ENCODE measurements around the gene LEMD2. TPM values are rescaled to one million over a fixed set of nuclear protein-coding genes. Genes with fewer than 3 reads are reported as not detected.

Gene LEMD2
- total RNA-seq, 1 donor, result 47.4 TPM

DNA sequence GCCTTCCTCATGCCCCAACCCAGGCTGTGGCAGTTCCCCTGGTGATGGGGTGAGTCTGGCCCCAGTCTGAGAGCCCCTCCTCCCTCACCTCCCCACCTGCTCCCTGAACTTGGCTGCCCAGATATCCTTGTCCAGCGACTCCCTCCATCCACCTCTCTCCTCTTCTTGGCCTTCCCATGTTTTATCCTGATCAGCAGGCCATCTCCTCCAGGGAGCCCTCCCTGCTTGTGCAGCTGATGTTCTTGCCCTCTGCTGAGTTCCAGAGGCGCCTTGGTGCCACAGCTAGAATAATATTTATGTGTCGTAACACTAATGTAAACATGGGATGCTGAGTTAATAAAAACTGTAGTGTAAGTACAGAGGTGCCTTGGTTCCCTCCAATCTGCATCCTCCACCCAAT lies 31.8 kb downstream of the LEMD2 start:
- H3K9me3 ChIP-seq (ENCODE audit: low read depth, low read length), result no peaks in the 10 kb centered on the region
- DNase-seq (ENCODE audit: insufficient read length, low spot score, missing footprints), result peak; percentile 23
- TF ChIP-seq, protein P1, sequence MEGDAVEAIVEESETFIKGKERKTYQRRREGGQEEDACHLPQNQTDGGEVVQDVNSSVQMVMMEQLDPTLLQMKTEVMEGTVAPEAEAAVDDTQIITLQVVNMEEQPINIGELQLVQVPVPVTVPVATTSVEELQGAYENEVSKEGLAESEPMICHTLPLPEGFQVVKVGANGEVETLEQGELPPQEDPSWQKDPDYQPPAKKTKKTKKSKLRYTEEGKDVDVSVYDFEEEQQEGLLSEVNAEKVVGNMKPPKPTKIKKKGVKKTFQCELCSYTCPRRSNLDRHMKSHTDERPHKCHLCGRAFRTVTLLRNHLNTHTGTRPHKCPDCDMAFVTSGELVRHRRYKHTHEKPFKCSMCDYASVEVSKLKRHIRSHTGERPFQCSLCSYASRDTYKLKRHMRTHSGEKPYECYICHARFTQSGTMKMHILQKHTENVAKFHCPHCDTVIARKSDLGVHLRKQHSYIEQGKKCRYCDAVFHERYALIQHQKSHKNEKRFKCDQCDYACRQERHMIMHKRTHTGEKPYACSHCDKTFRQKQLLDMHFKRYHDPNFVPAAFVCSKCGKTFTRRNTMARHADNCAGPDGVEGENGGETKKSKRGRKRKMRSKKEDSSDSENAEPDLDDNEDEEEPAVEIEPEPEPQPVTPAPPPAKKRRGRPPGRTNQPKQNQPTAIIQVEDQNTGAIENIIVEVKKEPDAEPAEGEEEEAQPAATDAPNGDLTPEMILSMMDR (IDR thresholded peaks at IDR 0.05; ENCODE audit: extremely low read depth, low read depth, low read length), result no peak
- H3K4me3 ChIP-seq (ENCODE audit: insufficient read depth, low read length), result no peak overlapping the region
- no peaks in the 10 kb centered on the region for H3K36me3 ChIP-seq (ENCODE audit: insufficient read depth, low read length)
- no peaks in the 10 kb centered on the region for H3K27me3 ChIP-seq (ENCODE audit: insufficient read depth, low read length)
- no peak overlapping the region for H2AFZ ChIP-seq (ENCODE audit: low read length)
- no peaks in the 10 kb centered on the region for H3K4me1 ChIP-seq (ENCODE audit: insufficient read depth, low read length)
- H4K20me1 ChIP-seq (ENCODE audit: insufficient read depth, low read length), result no peaks in the 10 kb centered on the region
- H3K27ac ChIP-seq (ENCODE audit: low read depth, low read length), result no peak overlapping the region
- no peak overlapping the region for H3K4me2 ChIP-seq (ENCODE audit: insufficient read depth, low read length)
- no peaks in the 10 kb centered on the region for H3K79me2 ChIP-seq (ENCODE audit: insufficient read depth, low read length)

DNA sequence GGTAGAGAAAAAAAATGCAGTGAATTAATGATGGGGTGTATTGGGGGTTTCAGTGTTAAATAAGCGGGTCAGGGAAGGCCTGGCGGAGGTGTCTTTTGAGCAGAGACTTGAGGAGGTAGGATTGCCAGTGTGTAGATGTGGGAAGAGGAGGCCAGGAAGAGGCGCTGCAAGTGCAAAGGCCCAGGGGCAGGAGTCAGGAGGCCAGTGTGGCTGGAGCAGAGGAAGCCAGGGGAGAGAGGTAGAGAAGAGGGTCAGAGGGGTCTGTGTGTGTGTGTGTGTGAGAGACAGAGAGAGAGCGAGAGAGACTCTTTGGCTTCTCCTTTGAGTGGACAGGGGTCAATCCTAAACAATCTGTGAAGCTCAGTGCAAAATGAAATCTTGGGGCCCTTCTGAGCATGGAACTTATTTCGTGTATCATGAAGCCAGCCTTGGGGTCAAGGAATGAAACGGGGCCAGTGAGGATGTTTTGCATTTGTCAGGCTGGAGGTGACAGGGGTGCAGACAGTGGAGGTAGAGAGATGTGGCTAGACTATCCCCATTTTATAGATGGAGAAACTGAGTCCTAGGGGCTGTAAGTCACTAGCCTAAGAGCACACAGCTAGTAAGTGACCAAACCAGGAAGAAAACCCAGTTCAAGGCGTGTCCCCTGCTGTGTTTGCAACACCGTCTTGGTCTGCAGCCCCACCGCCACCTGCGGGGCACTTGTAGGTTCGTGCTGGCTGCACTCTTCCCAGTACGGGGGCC lies 32.5 kb downstream of the LEMD2 start:
- H3K79me2 ChIP-seq (ENCODE audit: insufficient read depth, low read length), result no peaks in the 10 kb centered on the region
- H3K4me2 ChIP-seq (ENCODE audit: insufficient read depth, low read length), result no peak overlapping the region
- no peak overlapping the region for H2AFZ ChIP-seq (ENCODE audit: low read length)
- H3K36me3 ChIP-seq (ENCODE audit: insufficient read depth, low read length), result no peaks in the 10 kb centered on the region
- DNase-seq (ENCODE audit: insufficient read length, low spot score, missing footprints), result peak; percentile 46
- H3K4me3 ChIP-seq (ENCODE audit: insufficient read depth, low read length), result no peak overlapping the region
- H3K27me3 ChIP-seq (ENCODE audit: insufficient read depth, low read length), result no peaks in the 10 kb centered on the region
- no peaks in the 10 kb centered on the region for H4K20me1 ChIP-seq (ENCODE audit: insufficient read depth, low read length)
- no peaks in the 10 kb centered on the region for H3K9me3 ChIP-seq (ENCODE audit: low read depth, low read length)
- H3K27ac ChIP-seq (ENCODE audit: low read depth, low read length), result no peak overlapping the region
- peaks cover 5% of the 10 kb centered on the region for H3K4me1 ChIP-seq (ENCODE audit: insufficient read depth, low read length)
- TF ChIP-seq, protein P1 (IDR thresholded peaks at IDR 0.05; ENCODE audit: extremely low read depth, low read depth, low read length), result no peak

DNA sequence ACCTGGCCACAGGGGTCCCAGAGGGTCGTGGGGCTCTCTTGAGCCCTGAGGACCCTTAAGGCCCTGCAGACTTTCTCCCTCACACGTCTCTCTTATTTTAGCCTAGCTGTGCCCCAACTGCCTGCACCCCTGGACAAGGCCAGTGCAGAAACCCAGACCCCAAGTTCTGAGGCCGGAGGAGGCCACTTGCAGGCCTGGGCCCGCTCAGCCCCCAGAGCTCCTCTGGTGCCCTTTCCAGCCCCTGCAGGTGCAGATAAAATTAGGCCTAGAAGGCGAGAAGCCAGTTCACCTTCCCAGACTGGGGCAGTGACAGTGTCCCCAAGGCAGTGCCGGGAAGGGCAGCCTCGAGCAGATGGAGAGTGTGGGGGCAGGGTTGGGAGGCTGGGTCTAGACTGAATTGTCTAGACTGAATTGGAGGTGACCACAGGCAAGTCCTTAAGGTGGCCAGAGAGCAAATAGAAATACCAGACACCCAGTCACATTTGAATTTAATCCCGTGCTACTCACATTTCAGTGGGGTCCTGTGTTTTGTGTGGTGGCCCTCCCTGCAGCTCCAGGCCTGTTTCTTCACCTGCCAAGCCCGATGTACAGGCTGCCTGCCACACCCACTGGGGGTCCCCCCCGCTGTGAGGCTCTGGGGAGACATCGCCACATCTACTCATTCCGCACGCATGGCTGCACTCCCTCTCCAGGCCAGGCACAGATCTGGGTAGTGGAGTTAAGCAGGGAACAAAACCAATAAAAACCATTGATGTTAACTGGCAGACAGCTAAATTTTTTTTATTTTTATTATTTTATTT lies 33.7 kb downstream of the LEMD2 start:
- no peaks in the 10 kb centered on the region for H3K9me3 ChIP-seq (ENCODE audit: low read depth, low read length)
- no peaks in the 10 kb centered on the region for H3K79me2 ChIP-seq (ENCODE audit: insufficient read depth, low read length)
- no peak overlapping the region for H3K27ac ChIP-seq (ENCODE audit: low read depth, low read length)
- H4K20me1 ChIP-seq (ENCODE audit: insufficient read depth, low read length), result no peaks in the 10 kb centered on the region
- no peaks in the 10 kb centered on the region for H3K27me3 ChIP-seq (ENCODE audit: insufficient read depth, low read length)
- no peaks in the 10 kb centered on the region for H3K36me3 ChIP-seq (ENCODE audit: insufficient read depth, low read length)
- TF ChIP-seq, protein P1 (IDR thresholded peaks at IDR 0.05; ENCODE audit: extremely low read depth, low read depth, low read length), result no peak
- H3K4me3 ChIP-seq (ENCODE audit: insufficient read depth, low read length), result no peak overlapping the region
- peak; percentile 48 for DNase-seq (ENCODE audit: insufficient read length, low spot score, missing footprints)
- H3K4me2 ChIP-seq (ENCODE audit: insufficient read depth, low read length), result no peak overlapping the region
- no peak overlapping the region for H2AFZ ChIP-seq (ENCODE audit: low read length)
- peaks cover 15% of the 10 kb centered on the region for H3K4me1 ChIP-seq (ENCODE audit: insufficient read depth, low read length)

DNA sequence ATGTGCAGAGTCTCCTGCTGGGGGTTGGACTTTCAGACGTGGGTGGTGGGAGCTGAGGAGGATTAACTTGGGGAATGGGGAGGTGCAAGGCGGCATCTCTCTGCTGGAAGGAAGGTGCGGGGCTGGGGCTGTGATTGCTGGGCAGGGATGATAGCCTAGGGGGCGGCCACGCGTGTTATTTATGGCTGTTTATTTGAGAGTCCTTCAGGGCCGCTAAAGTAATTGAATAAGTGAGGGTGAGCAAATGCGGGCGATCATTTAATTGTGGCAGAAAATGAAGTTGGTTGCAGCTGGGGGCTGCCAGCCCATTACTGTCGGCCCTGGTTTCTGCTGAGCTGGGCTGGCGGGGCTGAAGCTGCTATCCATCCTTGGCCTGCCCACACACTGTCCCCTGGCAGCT lies 34.7 kb downstream of the LEMD2 start:
- Histone ChIP-seq H3K79me2 (ENCODE audit: insufficient read depth, low read length) (no peaks in the 10 kb centered on the region), H4K20me1 (ENCODE audit: insufficient read depth, low read length) (no peaks in the 10 kb centered on the region), H2AFZ (ENCODE audit: low read length) (no peak overlapping the region), H3K27ac (ENCODE audit: low read depth, low read length) (no peak overlapping the region), H3K27me3 (ENCODE audit: insufficient read depth, low read length) (no peaks in the 10 kb centered on the region), H3K4me2 (ENCODE audit: insufficient read depth, low read length) (no peak overlapping the region), H3K4me1 (ENCODE audit: insufficient read depth, low read length) (peaks cover 16% of the 10 kb centered on the region), H3K36me3 (ENCODE audit: insufficient read depth, low read length) (no peaks in the 10 kb centered on the region), H3K9me3 (ENCODE audit: low read depth, low read length) (no peaks in the 10 kb centered on the region), H3K4me3 (ENCODE audit: insufficient read depth, low read length) (no peak overlapping the region)
- TF ChIP-seq, protein P1 (IDR thresholded peaks at IDR 0.05; ENCODE audit: extremely low read depth, low read depth, low read length), result no peak
- DNase-seq (ENCODE audit: insufficient read length, low spot score, missing footprints), result no peak

All from osteoblast (primary cell).